ENCODE results near the gene ZDHHC1.
A peak's percentile ranks its signal among the peaks of the same experiment; 100 is the strongest.

Gene ZDHHC1

DNA sequence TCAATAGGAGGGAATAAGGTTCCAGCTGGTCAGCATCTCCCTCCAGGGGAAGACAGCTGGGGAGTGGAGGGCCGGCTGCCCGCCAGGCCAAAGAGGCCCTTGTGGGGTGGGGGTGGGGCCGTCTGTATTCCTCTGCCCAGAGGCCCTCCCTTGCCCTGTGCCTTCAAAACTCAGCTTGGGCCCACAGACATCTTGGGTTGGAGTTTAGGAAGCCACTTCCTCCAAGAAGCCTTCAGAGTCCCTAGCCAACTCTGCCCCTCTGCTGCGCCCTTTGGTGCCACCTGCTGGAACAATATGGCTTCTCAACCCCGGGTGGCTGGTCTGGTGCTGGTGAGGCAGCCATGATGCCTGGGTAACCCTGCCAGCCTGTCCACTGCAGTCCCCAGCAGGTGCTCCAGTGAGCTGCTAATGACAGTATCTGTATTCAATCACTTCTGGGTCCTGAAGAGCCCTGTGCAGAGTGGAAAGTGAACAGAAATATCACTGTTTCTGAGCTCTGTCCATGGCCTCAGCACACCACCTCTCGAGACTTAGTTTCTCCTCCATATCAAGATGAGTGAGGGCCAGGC lies 31.3 kb upstream of the ZDHHC1 start:
- peak; percentile 35 for DNase-seq

DNA sequence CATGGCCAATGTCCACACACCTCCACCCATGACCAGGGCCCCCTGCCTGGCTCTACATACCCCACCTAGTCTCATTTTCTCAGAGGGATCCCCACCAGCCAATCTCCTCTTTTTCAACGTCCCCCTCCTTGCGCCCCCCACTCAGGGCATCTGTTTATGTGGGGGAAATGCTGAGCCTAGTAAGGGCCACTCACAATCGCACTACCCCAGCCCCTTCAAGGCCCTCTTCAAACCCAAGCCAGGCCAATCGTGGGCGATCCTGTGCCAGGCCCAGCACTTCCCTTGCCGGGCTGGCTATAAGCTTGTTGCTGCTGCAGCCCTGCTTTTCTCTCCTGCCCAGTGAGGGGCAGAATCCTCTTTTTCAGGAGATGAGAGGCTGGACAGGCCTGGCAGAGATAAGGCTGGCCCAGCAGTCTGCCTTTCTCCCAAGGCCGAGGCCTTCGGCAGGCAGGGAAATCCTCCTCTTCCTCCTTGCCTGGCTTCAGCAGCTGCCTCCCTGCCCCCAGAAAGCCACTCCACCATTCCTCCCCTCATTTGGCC lies 30.8 kb upstream of the ZDHHC1 start:
- DNase-seq: no peak

DNA sequence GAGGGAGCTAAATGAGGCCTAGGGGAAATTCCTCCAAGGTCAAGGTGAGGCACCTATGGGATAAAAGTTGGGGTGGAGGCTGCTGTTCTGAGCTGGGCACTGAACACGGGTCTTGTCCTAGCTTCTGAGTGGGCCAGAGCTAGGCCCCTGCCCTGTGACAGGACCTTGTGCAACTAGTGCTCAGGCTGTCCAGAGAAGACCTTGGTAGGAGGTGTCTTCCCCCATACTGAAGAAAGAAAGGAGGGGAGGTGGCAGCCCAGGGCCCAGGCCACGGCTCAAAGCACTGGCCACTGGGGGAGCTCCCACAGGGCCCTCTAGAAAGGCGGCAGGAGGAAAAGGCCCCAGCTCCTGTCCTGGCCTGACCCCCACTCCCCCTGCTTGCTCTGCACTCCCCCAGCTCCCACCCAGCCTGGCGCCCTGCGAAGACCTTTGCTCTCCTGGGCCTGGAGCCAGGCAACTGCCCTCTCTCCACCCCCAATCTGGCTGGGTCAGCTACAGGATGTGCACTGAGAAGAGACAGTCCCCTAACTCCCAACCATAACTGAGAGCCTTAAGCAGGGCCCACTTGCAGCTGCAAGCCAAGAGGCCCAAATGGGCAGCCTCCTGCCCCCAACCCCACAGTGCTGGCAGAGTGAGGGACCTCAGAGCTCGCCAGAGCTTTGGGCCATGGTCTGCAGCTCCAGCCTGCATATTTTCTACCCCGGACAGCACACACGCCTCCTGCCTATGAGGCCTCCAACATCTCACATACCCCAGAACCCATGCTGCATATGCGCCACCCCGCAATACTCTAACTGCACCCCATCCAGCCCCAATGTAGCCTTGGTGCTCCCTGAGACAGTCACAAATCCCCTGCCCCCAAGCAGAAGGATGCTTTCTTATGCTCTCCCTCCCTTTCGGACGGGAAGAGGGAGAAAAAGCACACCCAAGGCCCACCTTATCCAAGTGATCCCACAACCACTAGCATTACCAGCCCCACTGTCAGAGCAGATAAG lies 29.9 kb upstream of the ZDHHC1 start:
- DNase-seq: no peak

DNA sequence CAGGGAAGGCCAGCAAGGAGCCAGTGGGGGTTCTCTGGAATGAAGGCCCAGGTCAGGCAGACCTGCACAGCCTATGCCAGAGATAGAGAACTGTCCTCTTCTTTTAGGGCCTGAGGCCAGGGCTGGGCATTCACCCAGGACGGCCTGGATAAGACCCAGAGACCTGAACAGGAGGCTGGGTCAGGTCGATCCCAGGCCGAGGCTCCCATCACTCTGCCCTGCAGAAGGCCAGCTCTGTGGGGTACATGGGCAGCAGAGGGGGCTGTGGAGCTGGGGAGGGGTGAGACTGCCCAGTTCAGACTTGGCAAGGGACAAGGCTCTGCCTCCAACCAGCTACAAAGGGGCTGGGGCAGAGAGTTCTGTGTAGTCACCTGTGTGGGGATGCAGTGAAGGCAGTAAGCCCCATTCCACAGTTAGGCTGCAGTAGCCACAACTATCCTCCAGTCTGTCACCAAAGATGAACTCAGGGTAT lies 29.2 kb upstream of the ZDHHC1 start:
- no peak for DNase-seq

DNA sequence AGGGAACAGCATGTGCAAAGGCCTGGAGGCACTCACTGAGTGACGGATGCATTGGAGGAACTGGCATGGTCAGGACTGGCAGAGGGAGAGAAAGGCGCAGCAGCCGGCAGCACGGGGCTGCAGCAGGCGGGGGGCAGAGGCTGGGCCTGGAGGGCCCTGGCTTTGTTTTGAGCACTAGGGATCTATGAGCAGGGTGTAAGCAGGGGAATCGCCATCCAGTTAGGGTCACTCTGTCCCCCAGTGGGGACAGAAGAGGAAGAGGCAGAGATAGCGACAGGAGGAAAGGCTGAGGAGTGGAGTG lies 28.8 kb upstream of the ZDHHC1 start:
- no peak for DNase-seq

DNA sequence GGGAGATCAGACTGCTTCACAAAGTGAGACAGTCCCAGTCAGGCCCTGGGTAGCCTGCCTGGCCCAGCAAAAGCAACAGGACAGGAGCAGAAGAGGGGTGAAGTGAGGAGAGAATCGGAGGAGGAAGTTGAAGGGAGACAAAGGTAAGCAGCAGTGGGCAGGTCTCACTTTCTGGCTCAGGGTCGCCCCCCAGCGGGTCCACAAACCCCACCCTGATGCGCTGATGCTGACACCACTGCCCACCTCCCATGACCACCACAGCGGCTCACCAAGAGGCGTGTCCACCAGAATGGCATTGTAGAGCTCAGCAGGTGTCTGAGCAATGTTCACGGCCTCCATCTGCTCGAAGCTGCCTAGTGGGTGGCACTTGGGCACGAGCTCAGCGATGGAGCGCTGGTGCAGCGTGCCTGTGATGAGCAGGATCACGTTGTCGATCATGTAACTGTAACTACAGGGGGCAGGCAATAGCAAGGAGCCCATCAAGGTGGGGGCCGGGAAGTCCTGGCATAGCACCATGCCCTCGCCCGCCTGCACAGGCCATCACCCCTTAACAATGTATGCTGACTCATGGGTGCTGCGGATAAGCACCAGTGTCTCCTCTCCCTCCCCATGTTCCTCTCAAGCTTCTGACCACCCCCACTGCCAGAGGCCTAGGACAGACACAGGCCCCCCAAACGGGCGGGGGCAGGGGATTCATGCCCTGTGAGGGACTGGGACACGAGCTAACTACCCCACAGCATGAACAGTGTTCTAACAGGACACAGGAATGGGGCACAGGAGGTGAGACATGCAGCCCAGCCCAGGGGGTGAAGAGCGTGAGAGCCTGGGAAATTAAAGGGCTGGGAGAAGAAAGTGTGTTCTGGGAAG lies 28.2 kb upstream of the ZDHHC1 start:
- no peak for DNase-seq

DNA sequence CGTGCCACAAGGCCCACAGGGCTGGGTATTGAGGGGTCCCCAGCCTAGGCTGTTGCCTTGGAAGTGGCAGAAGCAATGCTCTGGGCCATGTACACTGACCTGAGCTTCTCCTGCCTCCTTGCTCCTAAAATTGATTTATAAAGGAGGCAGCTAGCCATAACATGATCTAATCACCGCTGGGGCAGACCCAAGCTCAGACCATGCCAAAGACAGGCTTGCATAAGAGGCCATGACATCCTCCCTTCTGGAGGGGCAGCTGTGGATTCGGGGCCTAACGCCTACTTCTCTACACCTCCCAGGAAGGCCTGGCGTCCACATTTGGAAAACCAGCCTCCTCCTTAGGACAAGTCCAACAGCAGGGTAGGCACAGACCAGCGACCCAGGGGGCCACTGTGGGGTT lies 27.0 kb upstream of the ZDHHC1 start:
- DNase-seq: no peak

DNA sequence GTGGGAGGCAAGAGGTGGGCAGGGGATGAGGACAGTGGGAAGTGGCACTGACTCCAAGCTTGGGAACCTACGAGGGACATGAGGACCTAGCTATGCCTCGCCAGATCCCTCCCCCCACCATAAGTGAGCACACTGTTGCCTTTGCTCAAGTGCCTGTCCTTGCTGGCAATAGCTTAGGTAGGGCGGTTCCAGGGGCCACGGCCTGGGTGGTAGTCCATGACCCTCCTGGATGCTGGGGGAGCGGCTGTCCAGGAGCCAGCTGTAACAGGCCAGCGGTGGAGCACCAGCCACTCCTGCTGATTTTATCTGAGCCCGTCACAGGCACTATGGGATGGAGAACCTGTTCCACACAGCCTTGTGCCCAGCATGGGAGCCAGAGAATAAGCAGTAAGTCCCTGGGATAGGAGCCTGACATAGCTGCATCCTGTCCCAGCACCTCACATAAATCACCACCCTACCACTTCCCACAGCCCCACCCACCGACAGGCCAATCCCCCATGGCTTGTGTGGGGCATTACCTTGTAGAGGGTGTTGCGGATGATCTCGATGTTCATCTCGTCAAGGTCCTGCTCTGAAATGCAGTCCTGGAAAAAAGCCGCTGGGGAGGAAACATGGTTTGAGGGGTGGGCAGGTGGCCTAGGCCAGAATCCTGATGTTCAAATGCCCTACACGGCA lies 26.4 kb upstream of the ZDHHC1 start:
- no peak for DNase-seq

DNA sequence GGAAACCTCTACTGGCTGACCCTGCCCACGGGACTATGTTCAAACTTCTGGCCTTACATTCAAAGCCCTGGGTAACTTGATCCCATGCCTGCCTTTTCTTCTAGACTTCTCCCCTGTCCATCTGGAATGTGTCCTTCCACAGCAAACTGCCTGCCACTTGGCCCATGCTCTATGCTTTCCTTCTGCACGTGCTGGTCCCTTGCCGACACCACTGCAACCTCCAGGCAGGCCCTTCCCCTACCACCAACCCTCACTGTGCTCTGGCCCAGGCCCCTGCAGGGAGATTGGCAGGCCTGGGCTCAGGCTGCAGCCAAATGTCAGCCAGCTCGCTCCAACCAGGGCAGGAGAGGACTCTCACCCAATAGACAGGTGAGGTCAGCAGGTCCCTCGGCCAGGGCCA lies 25.6 kb upstream of the ZDHHC1 start:
- no peak for DNase-seq

DNA sequence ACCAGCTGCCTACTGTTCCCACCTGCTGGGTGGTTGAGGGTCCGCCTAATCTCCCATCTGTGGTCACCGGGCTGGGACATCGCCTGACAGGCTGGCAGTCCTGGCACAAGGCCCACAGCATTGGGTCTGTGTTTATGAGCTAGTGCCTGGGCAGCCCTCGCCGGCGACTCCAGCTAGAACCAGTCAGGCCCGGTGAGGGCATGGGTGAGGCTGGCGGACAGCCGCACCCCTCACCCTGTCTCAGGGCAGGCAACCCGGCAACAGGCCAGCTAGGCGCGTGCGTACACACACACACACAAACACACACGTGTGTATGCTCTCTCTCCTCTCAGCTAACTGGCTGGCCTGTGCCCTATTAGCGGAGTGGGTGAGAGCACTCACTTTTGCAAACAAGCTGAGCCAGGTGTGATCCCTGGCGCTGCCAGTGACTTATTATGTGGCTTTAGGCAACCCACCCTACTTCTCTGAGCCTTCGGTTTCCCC lies 25.0 kb upstream of the ZDHHC1 start:
- DNase-seq: no peak

DNA sequence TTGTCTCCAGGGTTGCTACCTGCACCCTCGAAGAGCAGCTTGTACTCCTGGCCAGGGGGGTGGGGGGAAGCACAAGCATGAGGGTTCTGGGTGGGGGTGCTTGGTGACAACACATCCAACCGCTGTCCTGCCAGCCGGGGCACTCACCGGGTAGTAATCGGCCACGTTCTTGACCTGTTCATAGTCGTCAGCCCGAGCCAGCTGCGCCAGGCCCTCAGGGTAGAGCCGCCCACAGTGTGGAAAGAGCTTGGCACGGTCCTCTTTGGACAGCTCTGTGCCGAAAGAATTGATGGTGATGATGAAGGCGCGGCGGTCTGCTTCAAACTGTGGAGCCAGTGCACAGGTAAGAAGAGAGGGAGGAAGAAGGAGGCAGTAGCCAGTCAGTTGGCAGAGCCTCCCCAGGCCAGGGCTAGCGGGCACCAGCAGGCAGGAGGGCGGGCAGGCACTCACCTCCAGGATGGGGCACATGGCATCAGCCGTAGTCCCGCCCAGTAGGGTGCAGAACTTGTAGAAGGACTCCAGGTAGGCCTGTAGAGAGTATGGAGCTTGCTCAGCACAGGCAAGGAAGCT lies 22.6 kb upstream of the ZDHHC1 start:
- DNase-seq: no peak

DNA sequence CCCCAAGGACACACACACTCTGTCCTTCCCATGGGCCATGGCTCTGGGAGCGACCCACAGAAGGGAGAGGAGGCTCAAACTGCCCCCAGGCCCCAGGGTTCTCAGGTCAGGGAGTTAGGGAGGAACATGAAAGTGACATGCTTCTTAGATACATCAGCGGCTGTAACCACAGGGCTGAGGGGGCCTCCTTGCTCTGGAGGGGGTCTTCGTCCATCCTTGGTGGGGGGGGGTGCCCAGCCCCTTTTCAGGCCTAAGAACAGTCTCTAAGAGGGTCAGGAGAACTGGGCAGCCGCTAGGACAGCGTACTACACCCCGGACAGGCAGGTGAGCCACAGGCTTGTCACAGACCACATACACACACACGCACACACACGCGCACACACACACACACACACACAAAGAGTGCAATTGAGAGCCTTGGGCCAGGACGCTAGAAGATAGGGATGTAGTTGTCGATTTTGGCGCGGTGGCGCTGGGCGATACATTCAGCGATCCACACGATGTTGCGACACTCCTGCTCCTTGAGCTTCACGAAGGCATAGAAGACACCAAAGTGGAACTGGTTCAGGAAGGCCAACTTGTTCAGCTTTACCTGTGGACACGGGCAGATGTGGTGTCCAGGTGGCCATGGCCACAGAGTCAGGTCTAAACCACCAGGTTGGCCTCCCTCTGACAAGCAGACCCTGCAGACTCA lies 22.0 kb upstream of the ZDHHC1 start:
- no peak for DNase-seq

DNA sequence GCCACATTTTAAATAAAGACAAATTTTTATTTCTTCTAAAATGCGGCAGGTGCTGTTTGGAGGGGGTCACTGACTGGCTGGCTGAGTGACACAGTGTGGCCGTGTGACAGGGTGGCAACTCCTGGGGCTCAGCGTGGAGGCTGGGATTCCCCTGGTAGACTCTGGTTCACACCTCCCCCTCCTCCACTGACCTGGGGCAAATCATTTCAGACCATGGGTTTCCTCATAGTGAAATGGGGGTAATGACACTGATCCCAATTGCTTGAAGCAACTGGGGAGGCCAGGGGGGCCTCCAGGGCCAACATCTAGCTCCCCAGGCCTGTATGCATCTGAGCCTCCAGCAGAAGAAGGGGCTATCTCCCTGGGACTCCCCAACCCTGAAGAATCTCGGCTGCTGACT lies 21.2 kb upstream of the ZDHHC1 start:
- no peak for DNase-seq

DNA sequence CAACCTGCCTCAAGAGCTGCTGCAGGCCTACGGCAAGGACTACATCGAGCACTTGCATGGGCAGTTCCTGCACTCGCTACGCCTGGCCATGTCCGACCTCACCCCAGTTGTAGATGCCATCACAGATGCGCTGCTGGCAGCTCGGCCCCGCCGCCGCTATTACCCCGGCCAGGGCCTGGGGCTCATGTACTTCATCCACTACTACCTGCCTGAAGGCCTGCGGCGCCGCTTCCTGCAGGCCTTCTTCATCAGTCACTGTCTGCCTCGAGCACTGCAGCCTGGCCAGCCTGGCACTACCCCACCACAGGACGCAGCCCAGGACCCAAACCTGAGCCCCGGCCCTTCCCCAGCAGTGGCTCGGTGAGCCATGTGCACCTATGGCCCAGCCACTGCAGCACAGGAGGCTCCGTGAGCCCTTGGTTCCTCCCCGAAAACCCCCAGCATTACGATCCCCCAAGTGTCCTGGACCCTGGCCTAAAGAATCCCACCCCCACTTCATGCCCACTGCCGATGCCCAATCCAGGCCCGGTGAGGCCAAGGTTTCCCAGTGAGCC lies 20.4 kb upstream of the ZDHHC1 start:
- no peak for DNase-seq

DNA sequence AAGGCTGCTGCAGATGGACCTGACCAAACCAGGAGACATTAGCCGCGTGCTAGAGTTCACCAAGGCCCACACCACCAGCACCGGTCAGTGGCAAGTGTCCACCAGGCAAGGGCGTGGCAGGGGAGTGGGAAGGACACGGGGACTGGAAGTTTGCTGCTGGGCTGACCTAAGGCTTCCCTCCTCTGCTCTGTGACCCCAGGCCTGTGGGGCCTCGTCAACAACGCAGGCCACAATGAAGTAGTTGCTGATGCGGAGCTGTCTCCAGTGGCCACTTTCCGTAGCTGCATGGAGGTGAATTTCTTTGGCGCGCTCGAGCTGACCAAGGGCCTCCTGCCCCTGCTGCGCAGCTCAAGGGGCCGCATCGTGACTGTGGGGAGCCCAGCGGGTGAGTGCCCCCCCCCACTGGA lies 19.5 kb upstream of the ZDHHC1 start:
- DNase-seq: no peak

DNA sequence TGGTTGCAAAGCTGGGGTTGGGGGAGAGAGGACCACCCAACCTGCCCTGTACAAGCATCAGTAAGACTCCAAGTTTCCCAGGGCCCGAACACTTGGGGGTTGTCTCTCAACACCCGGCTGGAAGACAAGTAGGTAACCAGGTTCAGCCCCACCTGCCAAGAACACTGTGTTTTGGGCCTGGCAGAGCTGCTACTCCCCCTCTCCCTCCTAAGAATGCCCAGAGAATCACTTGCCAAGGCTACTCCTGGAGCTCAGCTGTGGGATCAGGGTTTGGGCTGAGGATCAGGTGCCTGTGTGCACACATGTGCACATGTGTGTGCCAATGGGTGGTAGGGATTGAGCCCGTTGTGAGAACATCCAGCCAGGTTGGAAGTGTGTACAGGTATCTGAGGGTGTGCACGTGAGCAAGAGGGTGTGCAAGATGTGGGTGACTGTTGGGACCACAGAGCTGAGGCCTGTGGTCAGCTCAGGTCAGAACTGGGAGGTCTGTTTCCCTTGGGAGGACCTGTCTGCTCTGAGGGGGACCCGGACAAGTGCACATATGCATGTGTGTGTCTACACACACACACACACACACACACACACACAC lies 16.9 kb upstream of the ZDHHC1 start:
- no peak for DNase-seq

DNA sequence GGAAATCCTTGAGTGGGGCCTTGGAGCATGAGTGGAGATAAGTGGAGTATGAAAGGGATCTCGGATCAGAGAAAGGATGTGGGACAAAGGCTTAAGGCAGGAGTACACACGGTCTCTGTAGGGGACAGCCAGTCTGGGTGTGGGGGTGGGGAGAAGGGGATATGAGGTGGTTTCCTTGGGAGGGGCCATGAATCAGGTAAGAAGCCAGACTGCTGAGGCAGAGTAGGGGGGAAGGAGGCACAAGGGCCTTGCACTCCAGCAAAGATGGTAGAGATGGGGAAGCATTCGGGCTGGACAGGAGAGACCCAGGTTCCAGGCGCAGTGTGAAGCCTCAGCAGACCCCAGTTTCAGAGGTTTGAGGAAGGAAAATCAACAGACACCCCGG lies 16.2 kb upstream of the ZDHHC1 start:
- no peak for DNase-seq

DNA sequence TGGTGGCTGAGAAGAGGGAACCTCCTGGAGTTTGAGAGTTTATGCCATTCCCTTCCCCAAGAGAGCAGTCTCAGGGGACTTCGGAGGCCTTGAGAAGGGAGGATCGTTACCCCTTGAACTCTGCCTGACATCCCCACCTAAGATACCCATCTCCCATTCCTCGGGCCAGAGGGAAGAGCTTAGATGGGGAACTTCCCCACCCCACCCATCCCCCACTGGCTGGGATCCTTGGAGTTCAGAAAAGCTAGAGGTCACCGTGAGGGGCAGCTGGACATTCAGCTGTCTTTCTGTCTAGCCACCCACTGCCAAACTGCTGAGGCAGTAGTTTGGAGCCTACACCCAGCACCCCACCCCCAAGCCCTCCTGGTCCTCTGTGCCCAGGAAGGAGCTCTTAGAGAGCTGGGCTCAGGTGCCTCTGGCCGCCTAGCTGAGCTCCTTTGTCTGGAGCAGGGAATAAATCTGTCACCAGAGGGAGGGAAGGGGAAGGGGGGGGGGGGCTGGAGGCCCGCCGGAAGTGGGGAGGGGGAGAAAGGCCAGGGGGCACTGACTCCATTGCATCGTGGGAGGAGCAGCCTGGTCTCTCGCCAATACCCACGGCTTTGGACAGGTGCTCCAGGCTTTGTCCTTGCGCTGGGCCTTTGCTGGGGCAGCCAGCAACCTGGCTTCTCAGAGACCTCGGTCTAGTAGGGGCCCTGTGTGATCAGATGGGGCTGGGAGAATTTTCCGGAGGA lies 15.7 kb upstream of the ZDHHC1 start:
- no peak for DNase-seq

DNA sequence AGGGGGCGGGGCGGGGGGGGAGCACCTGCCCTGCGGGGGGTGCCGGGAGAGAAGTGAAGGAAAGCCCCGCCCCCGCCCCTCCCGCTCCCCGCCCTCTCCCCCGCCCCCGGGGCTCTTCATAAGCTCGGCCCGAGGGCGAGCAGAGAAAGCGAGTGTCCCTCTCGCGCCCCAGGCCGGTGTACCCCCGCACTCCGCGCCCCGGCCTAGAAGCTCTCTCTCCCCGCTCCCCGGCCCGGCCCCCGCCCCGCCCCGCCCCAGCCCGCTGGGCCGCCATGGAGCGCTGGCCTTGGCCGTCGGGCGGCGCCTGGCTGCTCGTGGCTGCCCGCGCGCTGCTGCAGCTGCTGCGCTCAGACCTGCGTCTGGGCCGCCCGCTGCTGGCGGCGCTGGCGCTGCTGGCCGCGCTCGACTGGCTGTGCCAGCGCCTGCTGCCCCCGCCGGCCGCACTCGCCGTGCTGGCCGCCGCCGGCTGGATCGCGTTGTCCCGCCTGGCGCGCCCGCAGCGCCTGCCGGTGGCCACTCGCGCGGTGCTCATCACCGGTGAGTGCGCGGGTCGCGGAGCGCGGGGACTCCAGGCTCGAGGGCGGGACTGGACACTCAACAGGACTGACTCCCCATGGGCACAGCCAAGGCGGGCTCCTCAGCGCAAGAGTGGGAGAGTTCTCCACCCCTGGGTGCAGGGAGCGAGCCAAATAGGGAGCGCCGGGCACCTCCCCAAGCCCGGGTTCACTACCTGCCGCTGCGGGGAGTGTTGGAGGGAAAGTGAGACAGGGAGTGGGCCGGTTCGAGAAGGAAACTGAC lies 14.9 kb upstream of the ZDHHC1 start, which contains the start of gene HSD11B2:
Gene HSD11B2 (plus strand): TSS at position 145 of the 798 bp plus-strand sequence. CDS start 128 bp downstream, at position 273.
- peak; percentile 18 for DNase-seq

Measured in activated effector memory CD4-positive, alpha-beta T cell treated with Interleukin-2 at 50 U/mL for 16 hours (primary cell).